CD4-positive, alpha-beta T cell treated with Interleukin-6 for 4 hours (primary cell): ENCODE measurements around the gene AUTS2.

ENCODE experiments used
- DNase-seq: peaks from one replicate; pipeline ENCODE4 v3.0.0-alpha.2; 2020; ENCODE audit warnings: mixed read lengths

AUTS2 gene

GRCh38 chr7:70156057-70156456, 557.8 kb downstream of the AUTS2 start:
- no peak for DNase-seq

GRCh38 chr7:70159121-70159520, 560.8 kb downstream of the AUTS2 start:
- no peak for DNase-seq

GRCh38 chr7:70165477-70166170, 567.3 kb downstream of the AUTS2 start:
- no peak for DNase-seq

- DNase-seq: no peak
Observed at GRCh38 chr7:70171369-70171920, 573.2 kb downstream of the AUTS2 start.

- DNase-seq: no peak
Observed at GRCh38 chr7:70177166-70177565, 578.9 kb downstream of the AUTS2 start.

GRCh38 chr7:70178211-70178610, 579.9 kb downstream of the AUTS2 start:
- no peak for DNase-seq

- no peak for DNase-seq
Observed at GRCh38 chr7:70178787-70179186, 580.5 kb downstream of the AUTS2 start.

GRCh38 chr7:70182521-70182920, 584.2 kb downstream of the AUTS2 start:
- no peak for DNase-seq

- no peak for DNase-seq
Observed at GRCh38 chr7:70183278-70183677, 585.0 kb downstream of the AUTS2 start.

- DNase-seq: no peak
Observed at GRCh38 chr7:70188901-70189650, 590.8 kb downstream of the AUTS2 start.

- DNase-seq: no peak
Observed at GRCh38 chr7:70189776-70190175, 591.5 kb downstream of the AUTS2 start.

GRCh38 chr7:70190281-70190680, 592.0 kb downstream of the AUTS2 start:
- no peak for DNase-seq

GRCh38 chr7:70193514-70193913, 595.2 kb downstream of the AUTS2 start:
- DNase-seq: no peak

GRCh38 chr7:70208236-70209063, 610.2 kb downstream of the AUTS2 start:
- peak; percentile 4 for DNase-seq

- no peak for DNase-seq
Observed at GRCh38 chr7:70210200-70210935, 612.1 kb downstream of the AUTS2 start.

GRCh38 chr7:70210936-70211310, 612.6 kb downstream of the AUTS2 start:
- DNase-seq: no peak

GRCh38 chr7:70212281-70212680, 614.0 kb downstream of the AUTS2 start:
- DNase-seq: no peak

GRCh38 chr7:70214071-70214470, 615.8 kb downstream of the AUTS2 start:
- DNase-seq: no peak

- DNase-seq: no peak
Observed at GRCh38 chr7:70215491-70215890, 617.2 kb downstream of the AUTS2 start.

GRCh38 chr7:70217571-70217970, 619.3 kb downstream of the AUTS2 start:
- DNase-seq: no peak

GRCh38 chr7:70218006-70218405, 619.7 kb downstream of the AUTS2 start:
- DNase-seq: no peak

GRCh38 chr7:70219061-70219460, 620.8 kb downstream of the AUTS2 start:
- no peak for DNase-seq

GRCh38 chr7:70229242-70229641, 631.0 kb downstream of the AUTS2 start:
- DNase-seq: no peak
